DOHH2 (cell line): ENCODE data around the gene BTBD10.

Experiments used
- EZH2phosphoT487 ChIP-seq: fragments of 200-600 bp; sonication (generic); IDR thresholded peaks from 2 replicates; pipeline ENCODE4 v1.6.1; 2017; ENCODE audit warnings: borderline replicate concordance, mild to moderate bottlenecking, antibody characterized with exemption, low read length, moderate library complexity, mixed read lengths
- TF ChIP-seq, protein P1 (sequence below): fragments of 200-600 bp; sonication (generic); IDR thresholded peaks from one replicate; pipeline ENCODE4 v1.5.1; 2014; ENCODE audit warnings: antibody characterized with exemption, mild to moderate bottlenecking, low read depth, low read length; ENCODE audit not compliant: poor library complexity, severe bottlenecking

- TF ChIP-seq, protein P1, sequence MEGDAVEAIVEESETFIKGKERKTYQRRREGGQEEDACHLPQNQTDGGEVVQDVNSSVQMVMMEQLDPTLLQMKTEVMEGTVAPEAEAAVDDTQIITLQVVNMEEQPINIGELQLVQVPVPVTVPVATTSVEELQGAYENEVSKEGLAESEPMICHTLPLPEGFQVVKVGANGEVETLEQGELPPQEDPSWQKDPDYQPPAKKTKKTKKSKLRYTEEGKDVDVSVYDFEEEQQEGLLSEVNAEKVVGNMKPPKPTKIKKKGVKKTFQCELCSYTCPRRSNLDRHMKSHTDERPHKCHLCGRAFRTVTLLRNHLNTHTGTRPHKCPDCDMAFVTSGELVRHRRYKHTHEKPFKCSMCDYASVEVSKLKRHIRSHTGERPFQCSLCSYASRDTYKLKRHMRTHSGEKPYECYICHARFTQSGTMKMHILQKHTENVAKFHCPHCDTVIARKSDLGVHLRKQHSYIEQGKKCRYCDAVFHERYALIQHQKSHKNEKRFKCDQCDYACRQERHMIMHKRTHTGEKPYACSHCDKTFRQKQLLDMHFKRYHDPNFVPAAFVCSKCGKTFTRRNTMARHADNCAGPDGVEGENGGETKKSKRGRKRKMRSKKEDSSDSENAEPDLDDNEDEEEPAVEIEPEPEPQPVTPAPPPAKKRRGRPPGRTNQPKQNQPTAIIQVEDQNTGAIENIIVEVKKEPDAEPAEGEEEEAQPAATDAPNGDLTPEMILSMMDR = no peak
- TF ChIP-seq EZH2phosphoT487 = no peak
Observed at GRCh38 chr11:13449522-13449921, 13.5 kb downstream of the BTBD10 start.
